ENCODE results near the gene HBA2.
"Not testable (repeated sequence)": the region's sequence is repeated elsewhere in the genome, so short reads cannot be mapped to it uniquely, and the experiment has no call there.

HBA2 gene

DNA sequence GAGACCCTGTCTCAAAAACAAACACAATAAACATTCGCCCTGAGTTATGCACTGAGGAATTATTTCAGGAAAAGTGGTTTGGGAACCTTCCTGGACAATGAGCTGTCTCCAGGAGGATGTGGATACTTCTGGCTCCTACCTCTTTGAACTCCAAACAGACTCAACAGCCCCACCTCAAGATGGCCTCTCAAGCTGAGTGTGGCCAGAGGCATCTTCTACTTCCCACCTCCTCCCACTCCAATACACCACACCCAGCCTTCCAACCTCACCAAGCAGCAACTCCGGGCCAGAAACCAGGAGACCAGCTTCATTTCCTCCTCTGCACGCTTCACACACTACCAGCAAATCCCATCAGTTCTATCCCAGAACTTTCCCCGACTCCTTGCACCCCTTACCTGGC lies 19.2 kb downstream of the HBA2 start:
- Histone ChIP-seq H3K27ac (no peak overlapping the region), H3K4me3 (ENCODE audit: low read depth, low read length) (no peak overlapping the region), H3K27me3 (ENCODE audit: insufficient read depth, low read depth, severe bottlenecking) (no peaks in the 10 kb centered on the region), H3K9me3 (ENCODE audit: severe bottlenecking) (no peaks in the 10 kb centered on the region), H3K36me3 (peaks cover 92% of the 10 kb centered on the region)
- TF ChIP-seq, protein P1, sequence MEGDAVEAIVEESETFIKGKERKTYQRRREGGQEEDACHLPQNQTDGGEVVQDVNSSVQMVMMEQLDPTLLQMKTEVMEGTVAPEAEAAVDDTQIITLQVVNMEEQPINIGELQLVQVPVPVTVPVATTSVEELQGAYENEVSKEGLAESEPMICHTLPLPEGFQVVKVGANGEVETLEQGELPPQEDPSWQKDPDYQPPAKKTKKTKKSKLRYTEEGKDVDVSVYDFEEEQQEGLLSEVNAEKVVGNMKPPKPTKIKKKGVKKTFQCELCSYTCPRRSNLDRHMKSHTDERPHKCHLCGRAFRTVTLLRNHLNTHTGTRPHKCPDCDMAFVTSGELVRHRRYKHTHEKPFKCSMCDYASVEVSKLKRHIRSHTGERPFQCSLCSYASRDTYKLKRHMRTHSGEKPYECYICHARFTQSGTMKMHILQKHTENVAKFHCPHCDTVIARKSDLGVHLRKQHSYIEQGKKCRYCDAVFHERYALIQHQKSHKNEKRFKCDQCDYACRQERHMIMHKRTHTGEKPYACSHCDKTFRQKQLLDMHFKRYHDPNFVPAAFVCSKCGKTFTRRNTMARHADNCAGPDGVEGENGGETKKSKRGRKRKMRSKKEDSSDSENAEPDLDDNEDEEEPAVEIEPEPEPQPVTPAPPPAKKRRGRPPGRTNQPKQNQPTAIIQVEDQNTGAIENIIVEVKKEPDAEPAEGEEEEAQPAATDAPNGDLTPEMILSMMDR (IDR thresholded peaks at IDR 0.05; ENCODE audit: low read depth, low read length): no peak
- DNase-seq: no peak

DNA sequence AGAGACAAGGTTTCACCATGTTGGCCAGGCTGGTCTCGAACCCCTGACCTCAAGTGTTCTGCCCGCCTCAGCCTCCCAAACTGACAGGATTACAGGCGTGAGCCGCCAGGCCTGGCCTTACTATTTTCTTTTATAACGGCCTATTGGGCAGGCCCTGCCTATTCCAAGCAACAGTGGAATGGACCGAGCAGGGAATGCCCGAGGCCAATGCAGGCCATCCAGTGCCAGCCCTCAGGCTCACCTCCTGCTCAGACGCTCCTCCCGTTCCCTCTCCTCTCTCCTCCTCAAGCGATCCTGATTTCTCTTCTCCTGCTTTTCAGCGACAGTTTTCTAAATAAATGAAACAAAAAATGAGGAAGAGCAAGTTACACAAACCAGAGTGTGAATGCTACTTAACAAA lies 20.0 kb downstream of the HBA2 start:
- H3K36me3 ChIP-seq: peaks cover 94% of the 10 kb centered on the region

DNA sequence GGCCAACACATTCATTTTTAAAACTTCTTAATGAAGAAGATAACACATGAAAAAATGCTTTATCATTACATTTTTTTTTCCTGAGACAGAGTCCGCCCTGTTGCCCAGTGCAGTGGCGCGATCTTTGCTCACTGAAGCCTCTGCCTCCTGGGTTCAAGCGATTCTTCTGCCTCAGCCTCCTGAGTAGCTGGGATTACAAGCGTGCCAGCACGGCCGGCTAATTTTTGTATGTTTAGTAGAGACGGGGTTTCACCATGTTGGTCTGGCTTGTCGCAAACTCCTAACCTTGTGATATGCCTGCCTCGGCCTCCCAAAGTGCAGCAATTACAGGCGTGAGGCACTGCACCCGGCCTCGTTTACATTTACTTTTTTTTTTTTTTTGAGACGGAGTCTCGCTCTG lies 20.8 kb downstream of the HBA2 start:
- Histone ChIP-seq H3K36me3 (peaks cover 95% of the 10 kb centered on the region), H3K27me3 (ENCODE audit: insufficient read depth, low read depth, severe bottlenecking) (no peaks in the 10 kb centered on the region), H3K9me3 (ENCODE audit: severe bottlenecking) (no peaks in the 10 kb centered on the region), H3K4me3 (ENCODE audit: low read depth, low read length) (no peak overlapping the region), H3K27ac (no peak overlapping the region)
- DNase-seq: no peak
- TF ChIP-seq, protein P1 (IDR thresholded peaks at IDR 0.05; ENCODE audit: low read depth, low read length): no peak

More for the DNA sequence above, 20.0 kb downstream of the HBA2 start:
- Histone ChIP-seq H3K9me3 (ENCODE audit: severe bottlenecking) (no peaks in the 10 kb centered on the region), H3K4me3 (ENCODE audit: low read depth, low read length) (no peak overlapping the region), H3K27me3 (ENCODE audit: insufficient read depth, low read depth, severe bottlenecking) (no peaks in the 10 kb centered on the region), H3K27ac (no peak overlapping the region)
- TF ChIP-seq, protein P1 (IDR thresholded peaks at IDR 0.05; ENCODE audit: low read depth, low read length): no peak
- DNase-seq: no peak

DNA sequence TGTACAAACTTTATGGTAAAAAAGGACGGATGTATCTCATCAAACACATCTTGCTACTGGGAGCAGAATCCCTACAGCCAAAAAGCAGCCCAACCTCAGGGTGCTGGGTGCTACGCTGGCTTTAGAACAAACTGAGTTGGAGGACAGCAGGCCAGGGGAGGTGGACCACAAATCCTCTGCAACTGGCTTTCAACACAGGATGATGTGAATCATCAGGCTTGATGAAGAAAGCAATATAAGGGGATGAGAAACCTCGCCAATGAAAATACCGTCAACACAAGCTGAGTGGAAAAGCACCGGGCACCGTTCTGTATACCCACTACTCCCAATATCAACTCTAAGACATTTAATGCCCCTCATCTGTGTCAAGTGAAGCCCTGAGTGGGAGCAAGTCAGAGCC lies 21.8 kb downstream of the HBA2 start:
- DNase-seq: no peak
- Histone ChIP-seq H3K9me3 (ENCODE audit: severe bottlenecking) (no peaks in the 10 kb centered on the region), H3K4me3 (ENCODE audit: low read depth, low read length) (no peak overlapping the region), H3K27ac (no peak overlapping the region), H3K36me3 (peaks cover 94% of the 10 kb centered on the region), H3K27me3 (ENCODE audit: insufficient read depth, low read depth, severe bottlenecking) (no peaks in the 10 kb centered on the region)
- TF ChIP-seq, protein P1 (IDR thresholded peaks at IDR 0.05; ENCODE audit: low read depth, low read length): no peak

DNA sequence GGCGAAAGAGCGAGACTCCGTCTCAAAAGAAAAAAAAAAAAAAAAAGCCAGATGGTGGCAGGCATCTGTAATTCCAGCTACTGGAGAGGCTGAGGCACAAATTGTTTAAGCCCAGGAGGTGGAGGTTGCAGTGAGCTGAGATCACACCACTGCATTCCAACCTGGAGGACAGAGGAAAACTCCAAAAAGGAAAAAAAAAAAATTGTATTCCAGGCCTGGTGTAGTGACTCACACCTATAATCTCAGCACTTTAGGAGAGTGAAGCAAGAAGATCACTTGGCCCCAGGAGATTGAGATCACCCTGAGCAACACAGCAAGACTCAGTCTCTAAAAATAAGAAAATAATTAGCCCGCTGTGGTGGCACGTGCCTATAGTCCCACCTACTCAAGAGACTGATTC lies 27.7 kb downstream of the HBA2 start:
- Histone ChIP-seq H3K27ac (no peak overlapping the region), H3K4me3 (ENCODE audit: low read depth, low read length) (no peak overlapping the region), H3K9me3 (ENCODE audit: severe bottlenecking) (no peaks in the 10 kb centered on the region), H3K36me3 (peaks cover 81% of the 10 kb centered on the region), H3K27me3 (ENCODE audit: insufficient read depth, low read depth, severe bottlenecking) (no peaks in the 10 kb centered on the region)
- TF ChIP-seq, protein P1 (IDR thresholded peaks at IDR 0.05; ENCODE audit: low read depth, low read length): no peak
- DNase-seq: no peak

DNA sequence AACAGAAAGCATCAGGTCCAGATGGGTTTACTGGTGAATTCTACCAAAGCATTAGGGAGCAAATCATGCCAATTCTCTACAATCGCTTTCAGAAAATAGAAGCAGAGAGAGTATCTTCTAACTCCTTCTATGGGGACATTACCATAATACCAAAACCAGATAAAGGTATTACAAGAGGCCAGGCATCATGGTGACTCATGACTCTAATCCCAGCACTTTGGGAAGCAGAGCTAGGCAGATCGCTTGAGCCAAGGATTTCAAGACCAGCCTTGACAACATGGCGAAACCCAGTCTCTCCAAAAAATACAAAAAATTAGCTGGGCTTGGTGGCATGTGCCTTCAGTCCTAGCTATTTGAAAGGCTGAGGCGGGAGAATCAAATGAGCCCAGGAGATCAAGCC lies 30.6 kb downstream of the HBA2 start:
- H3K27ac ChIP-seq: no peak overlapping the region
- H3K4me3 ChIP-seq (ENCODE audit: low read depth, low read length): no peak overlapping the region
- no peaks in the 10 kb centered on the region for H3K9me3 ChIP-seq (ENCODE audit: severe bottlenecking)
- TF ChIP-seq, protein P1 (IDR thresholded peaks at IDR 0.05; ENCODE audit: low read depth, low read length): no peak
- no peak for DNase-seq
- no peaks in the 10 kb centered on the region for H3K27me3 ChIP-seq (ENCODE audit: insufficient read depth, low read depth, severe bottlenecking)
- peaks cover 84% of the 10 kb centered on the region for H3K36me3 ChIP-seq

DNA sequence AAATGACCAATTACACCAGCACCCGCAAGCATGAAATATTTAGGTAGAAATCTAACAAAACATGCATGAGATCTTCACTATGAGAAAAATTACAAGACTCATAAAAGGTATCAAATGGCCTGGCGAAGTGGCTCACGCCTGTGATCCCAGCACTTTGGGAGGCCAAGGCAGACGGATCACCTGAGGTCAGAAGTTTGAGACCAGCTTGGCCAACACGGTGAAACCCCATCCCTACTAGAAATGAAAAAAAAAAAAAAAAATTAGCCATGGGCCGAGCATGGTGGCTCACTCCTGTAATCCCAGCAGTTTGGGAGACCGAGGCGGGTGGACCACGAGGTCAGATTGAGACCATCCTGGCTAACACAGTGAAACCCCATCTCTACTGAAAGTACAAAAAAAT lies 31.4 kb downstream of the HBA2 start:
- not testable (repeated sequence) for H3K27ac ChIP-seq; H3K4me3 ChIP-seq (ENCODE audit: low read depth, low read length); H3K27me3 ChIP-seq (ENCODE audit: insufficient read depth, low read depth, severe bottlenecking); DNase-seq; H3K9me3 ChIP-seq (ENCODE audit: severe bottlenecking)
- H3K36me3 ChIP-seq: peaks cover 84% of the 10 kb centered on the region

DNA sequence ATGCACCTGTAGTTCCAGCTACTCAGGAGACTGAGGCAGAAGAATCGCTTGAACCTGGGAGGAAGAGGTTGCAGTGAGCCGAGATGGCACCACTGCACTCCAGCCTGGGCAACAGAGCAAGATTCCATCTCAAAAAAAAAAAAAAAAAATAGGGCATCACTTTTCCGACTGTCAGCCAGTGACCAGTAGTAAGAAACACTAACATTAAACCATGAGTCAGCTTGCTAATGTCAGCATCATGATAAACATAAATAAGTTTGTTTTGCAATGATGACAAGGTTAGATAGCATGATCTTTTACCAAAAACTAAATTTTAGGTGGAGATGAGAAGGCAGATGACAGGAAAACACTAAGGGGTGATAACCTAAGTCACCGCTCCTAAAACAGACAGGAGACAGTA lies 36.7 kb downstream of the HBA2 start:
- peaks cover 95% of the 10 kb centered on the region for H3K36me3 ChIP-seq
- not testable (repeated sequence) for H3K27me3 ChIP-seq (ENCODE audit: insufficient read depth, low read depth, severe bottlenecking); H3K4me3 ChIP-seq (ENCODE audit: low read depth, low read length); H3K9me3 ChIP-seq (ENCODE audit: severe bottlenecking); DNase-seq; H3K27ac ChIP-seq

DNA sequence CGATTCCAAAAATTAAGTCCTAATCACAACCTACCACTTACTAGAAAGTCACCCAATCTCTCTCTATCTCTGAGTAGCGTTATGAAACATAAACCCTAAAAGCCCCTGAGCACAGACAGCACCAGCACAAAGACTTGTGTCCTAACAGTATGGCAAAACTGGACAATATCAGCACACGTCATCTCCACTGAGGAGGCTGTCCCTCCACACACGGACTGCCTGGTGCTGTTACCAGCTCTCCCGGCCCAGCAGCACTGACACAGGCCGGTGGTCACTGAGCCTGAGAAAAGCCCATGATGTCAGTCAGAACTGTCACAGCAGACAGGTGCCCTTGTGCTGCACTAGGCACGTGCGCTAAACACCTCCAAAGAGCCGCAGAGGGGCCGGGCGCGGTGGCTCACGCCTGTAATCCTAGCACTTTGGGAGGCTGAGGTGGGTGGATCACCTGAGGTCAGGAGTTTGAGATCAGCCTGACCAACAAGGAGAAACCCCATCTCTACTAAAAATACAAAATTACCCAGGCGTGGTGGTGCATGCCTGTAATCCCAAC lies 39.0 kb downstream of the HBA2 start:
- H3K27ac ChIP-seq; DNase-seq; H3K9me3 ChIP-seq (ENCODE audit: severe bottlenecking); H3K4me3 ChIP-seq (ENCODE audit: low read depth, low read length); H3K27me3 ChIP-seq (ENCODE audit: insufficient read depth, low read depth, severe bottlenecking): not testable (repeated sequence)
- H3K36me3 ChIP-seq: peaks cover 95% of the 10 kb centered on the region
